Skeletal muscle satellite cell (primary cell): ENCODE measurements around the gene CRACR2A.

Experiments
- H3K27me3 ChIP-seq: 2 replicates; pipeline ENCODE4 v1.7.0; 2013; ENCODE audit warnings: low read length; ENCODE audit not compliant: control insufficient read depth, insufficient read depth
- H3K36me3 ChIP-seq: 2 replicates; pipeline ENCODE4 v1.7.0; 2013; ENCODE audit warnings: mild to moderate bottlenecking, control low read depth, low read length; ENCODE audit not compliant: insufficient read depth
- H3K4me1 ChIP-seq: 2 replicates; pipeline ENCODE4 v1.7.0; 2013; ENCODE audit warnings: low read length; ENCODE audit not compliant: control insufficient read depth, insufficient read depth
- H3K4me2 ChIP-seq: 2 replicates; pipeline ENCODE4 v1.7.0; 2013; ENCODE audit warnings: mild to moderate bottlenecking, low read length
- H3K4me3 ChIP-seq: 2 replicates; pipeline ENCODE4 v1.7.0; 2013; ENCODE audit warnings: low read length
- H3K9ac ChIP-seq: 2 replicates; pipeline ENCODE4 v1.7.0; 2013; ENCODE audit warnings: mild to moderate bottlenecking, low read depth, low read length, moderate library complexity
- H3K9me3 ChIP-seq: replicated peaks from 2 replicates; pipeline ENCODE4 v1.7.0; 2013; ENCODE audit warnings: mild to moderate bottlenecking, control low read depth, low read length

CRACR2A gene

DNA sequence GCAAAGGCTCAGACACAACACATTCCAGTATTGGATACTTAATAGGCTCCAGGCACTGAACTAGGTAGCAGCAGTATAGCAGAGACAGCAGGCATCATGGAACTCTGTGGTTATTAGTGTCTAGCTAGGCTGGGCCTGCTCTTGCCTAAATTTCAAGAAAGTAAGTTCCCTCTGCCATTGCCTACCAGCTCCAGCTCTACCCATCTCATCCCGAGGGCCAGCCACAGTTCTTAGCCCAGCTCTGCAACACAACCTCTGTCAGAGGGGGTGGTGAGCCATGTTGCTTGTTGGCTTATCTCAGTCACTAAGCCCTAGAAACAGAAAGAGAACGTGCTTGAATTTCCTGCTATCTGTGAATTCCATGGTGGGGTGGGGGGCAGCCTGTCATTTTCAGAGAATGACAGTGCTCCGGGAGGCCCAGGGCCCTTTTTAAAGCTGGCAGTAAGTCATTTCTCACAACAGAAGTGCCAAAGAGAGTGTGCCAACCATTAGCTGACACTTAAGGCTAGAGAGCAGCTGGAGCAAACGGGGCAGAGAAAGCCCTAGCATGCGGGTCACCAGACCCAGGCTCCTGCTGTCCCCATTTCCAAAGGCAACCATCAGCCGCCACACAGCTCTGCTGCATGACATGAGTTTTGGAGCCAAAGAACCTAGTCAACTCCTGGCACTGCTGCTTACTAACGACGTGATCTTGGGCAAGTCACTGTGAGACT lies 156.1 kb downstream of the CRACR2A start:
- H3K27me3 ChIP-seq = peaks cover 84% of the 10 kb centered on the region

DNA sequence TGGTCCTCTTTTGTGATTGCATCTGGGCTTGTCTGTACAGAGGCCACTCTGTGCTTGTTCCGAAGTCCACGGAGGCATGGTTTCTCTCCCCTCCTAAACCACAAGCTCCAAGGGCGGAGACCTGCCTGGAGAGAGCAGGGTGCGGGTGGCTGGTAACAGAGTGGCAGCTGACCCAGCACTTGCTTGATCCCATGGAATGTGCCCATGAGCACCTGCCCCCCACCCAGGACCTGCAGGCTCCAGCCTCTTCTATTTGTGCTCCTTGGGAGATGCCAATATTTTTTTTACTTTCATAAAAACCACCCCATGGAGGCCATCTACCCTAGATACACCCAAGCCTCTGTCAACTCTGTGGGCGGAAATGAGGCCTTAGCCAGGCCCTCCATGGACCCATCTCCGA lies 157.2 kb downstream of the CRACR2A start:
- Histone ChIP-seq H3K36me3 (no peaks in the 10 kb centered on the region), H3K4me1 (no peaks in the 10 kb centered on the region), H3K4me2 (no peak overlapping the region), H3K4me3 (no peak overlapping the region), H3K9me3 (no peaks in the 10 kb centered on the region), H3K27me3 (peaks cover 81% of the 10 kb centered on the region), H3K9ac (no peak overlapping the region)

More for the DNA sequence above, 156.1 kb downstream of the CRACR2A start:
- no peak overlapping the region for H3K9ac ChIP-seq
- H3K4me2 ChIP-seq = no peak overlapping the region
- H3K4me3 ChIP-seq = no peak overlapping the region
- no peaks in the 10 kb centered on the region for H3K36me3 ChIP-seq
- H3K4me1 ChIP-seq = no peaks in the 10 kb centered on the region
- H3K9me3 ChIP-seq = no peaks in the 10 kb centered on the region

DNA sequence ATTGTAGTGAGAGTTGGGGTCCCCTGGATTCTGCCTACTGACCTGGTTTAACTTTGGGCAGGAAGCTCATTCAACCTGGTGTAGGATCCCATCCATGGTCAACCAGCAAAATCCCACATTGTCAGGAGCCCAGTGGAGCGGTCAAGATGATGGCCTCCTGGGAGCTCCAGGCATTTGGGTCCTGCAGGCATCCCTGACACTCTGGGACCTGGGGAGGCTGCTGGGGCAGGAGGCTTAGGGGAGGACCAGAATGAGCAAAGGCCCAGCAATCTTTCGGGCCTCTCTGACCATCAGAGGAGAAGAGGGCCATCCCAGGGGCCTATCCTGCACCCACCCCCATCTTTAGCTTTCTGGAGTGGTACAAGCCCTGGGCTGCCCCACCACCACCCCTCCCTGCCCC lies 157.9 kb downstream of the CRACR2A start:
- H3K4me2 ChIP-seq = no peak overlapping the region

DNA sequence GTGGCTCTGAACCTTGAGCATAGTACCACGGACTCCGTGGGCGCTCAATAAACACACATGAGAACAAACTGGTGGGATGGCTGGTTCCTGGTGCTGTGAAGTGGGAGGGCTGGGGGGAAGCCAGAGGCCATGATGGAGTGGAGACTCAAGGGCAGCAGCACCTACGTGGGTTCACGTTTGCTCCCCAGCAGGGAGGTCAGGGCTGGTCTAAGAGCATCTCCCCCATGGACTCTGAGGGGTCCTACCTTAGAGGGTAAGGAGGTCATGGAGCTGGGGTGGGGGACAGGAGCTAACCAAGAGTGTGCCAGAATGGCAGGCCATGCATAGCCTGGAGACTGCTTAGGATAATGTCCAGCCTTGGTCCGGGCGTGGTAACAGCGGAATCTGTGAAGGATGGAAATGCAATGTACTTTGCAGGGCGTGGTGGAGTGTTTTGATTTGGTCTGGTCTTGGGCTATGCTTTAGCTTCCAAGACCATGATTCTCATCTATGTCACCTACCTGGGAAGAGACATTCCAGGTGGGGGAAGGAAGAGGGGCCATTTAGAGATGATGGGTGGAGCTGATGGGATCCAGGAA lies 158.9 kb downstream of the CRACR2A start:
- Histone ChIP-seq H3K4me3 (no peak overlapping the region), H3K9ac (no peak overlapping the region), H3K27me3 (peaks cover 74% of the 10 kb centered on the region), H3K4me2 (no peak overlapping the region), H3K4me1 (no peaks in the 10 kb centered on the region), H3K9me3 (no peaks in the 10 kb centered on the region), H3K36me3 (no peaks in the 10 kb centered on the region)

More for the DNA sequence above, 157.9 kb downstream of the CRACR2A start:
- Histone ChIP-seq H3K9ac (no peak overlapping the region), H3K36me3 (no peaks in the 10 kb centered on the region), H3K27me3 (peaks cover 79% of the 10 kb centered on the region), H3K9me3 (no peaks in the 10 kb centered on the region), H3K4me3 (no peak overlapping the region), H3K4me1 (no peaks in the 10 kb centered on the region)

DNA sequence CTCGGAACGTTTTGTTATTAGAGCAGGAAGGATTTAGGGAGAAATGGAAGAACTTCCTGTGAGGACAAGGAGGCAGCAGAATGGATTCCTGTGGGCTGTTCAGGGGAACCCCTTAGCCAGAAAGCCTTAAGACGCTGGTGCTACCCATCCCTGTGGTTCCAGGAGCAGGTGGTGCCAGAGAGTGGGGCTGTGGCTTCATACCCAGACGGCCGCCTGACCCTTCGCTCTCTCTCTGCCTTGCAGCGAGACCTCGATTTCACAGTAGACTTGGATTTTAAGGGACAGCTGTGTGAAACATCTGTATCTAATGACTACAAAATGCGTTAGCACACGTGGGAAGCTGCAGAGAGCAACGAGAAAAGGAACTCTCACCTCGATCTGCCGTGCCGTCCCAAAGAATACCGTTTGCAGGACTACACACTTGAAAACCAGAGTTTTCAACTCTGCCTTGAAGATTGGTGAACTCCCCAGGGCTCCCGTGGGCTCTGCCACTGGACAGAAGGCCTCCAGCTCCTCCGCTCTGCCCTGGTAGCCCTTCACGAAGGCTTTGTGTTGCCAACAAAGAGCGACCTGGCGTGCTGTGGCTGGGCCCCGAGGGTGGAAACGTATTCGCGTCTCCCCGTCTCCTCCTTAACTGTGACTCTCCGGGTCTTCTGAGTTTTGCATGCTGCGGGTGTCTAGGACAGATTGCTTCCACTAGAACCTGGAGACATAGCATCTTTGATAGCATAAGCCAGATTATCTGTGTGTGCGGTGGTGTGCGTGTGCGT lies 159.9 kb downstream of the CRACR2A start:
- no peaks in the 10 kb centered on the region for H3K4me1 ChIP-seq
- no peak overlapping the region for H3K4me2 ChIP-seq
- no peaks in the 10 kb centered on the region for H3K36me3 ChIP-seq
- H3K27me3 ChIP-seq = peaks cover 69% of the 10 kb centered on the region
- H3K4me3 ChIP-seq = no peak overlapping the region
- H3K9me3 ChIP-seq = no peaks in the 10 kb centered on the region
- H3K9ac ChIP-seq = no peak overlapping the region

DNA sequence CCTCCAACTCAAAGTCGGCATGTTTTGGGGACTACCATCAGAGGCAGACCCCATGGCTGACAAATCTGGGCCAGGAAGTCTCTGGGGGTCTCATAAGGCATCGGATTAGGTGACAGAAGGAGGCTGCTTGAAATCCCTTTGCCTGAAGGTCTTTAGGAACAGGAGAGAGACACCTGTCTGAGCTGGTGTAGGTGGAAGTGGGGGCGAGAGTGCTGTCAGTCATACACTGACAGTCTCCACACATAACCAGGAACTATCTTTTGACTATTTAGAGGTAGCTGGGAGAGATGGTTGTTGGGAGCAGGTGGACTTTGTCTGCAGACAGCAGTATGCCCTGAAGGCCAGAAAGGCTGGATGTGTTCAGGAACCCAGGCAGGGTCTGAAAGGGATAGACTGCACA lies 163.2 kb downstream of the CRACR2A start:
- Histone ChIP-seq H3K4me1 (no peaks in the 10 kb centered on the region), H3K27me3 (peaks cover 55% of the 10 kb centered on the region), H3K36me3 (no peaks in the 10 kb centered on the region), H3K4me2 (no peak overlapping the region), H3K9ac (no peak overlapping the region), H3K9me3 (no peaks in the 10 kb centered on the region), H3K4me3 (no peak overlapping the region)

DNA sequence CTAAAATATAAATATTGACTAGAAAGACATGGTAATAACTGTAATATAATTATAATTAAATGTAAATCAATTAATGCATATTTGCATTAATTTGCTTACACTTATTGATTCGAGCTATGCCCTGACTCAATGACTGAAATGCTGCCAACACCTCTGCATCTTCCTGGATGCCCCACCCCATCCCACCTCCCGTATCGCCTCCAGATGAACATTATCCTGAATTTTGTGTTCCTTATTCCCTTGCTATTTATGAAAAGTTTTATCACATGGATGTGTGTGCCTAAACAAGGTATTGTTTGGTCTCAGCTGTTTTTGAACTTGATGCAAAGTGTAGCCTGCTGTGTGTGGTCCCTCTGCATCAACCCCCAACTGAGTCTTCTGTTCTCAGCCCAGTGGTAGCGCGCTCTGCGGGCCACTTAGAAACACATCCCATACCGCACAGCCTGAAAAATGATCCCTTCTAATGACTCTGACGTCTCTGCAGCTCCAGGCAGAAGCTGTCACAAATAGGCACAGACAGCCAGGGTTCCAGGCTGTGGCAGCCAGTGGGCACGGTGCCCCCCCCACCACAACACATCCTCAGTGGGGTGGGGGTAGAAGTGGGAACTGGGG lies 165.4 kb downstream of the CRACR2A start:
- Histone ChIP-seq H3K4me2 (no peak overlapping the region), H3K9me3 (no peaks in the 10 kb centered on the region), H3K27me3 (peaks cover 33% of the 10 kb centered on the region), H3K36me3 (no peaks in the 10 kb centered on the region), H3K4me1 (no peaks in the 10 kb centered on the region), H3K4me3 (no peak overlapping the region), H3K9ac (no peak overlapping the region)

DNA sequence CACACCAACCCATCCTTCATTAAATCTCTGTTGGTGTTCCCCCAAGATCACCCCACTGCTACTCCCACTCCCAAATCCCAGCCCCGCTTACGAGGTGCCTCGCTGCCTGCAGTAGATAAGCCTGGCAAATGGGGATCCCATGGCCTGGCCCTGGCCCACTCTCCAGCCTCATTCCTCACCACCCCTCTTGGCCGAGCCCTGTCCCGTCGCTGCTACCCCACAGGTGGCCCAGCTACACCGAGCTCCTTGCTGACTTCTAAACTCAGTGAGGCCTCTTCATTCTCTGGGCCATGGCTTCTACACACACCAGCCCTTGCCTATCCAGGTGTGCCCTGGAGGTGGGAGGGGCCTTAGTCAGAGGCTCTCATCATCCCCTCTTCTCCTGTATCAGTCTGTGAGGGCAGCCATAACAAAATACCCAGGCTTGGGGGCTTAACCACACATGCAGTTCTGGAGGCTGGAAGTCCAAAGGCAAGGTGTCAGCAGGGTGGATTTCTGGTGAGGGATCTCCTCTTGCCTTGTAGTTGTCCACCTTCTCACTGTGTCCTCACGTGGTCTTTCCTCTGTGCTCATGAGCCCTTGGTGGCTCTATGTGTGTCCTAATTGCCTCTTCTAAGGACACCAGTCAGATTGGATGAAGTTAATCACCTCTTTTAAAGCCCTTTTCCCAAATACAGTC lies 169.1 kb downstream of the CRACR2A start:
- H3K9me3 ChIP-seq = no peaks in the 10 kb centered on the region
- no peaks in the 10 kb centered on the region for H3K36me3 ChIP-seq
- no peaks in the 10 kb centered on the region for H3K4me1 ChIP-seq
- H3K27me3 ChIP-seq = peaks cover 27% of the 10 kb centered on the region
- H3K4me2 ChIP-seq = no peak overlapping the region
- H3K4me3 ChIP-seq = no peak overlapping the region
- H3K9ac ChIP-seq = no peak overlapping the region

DNA sequence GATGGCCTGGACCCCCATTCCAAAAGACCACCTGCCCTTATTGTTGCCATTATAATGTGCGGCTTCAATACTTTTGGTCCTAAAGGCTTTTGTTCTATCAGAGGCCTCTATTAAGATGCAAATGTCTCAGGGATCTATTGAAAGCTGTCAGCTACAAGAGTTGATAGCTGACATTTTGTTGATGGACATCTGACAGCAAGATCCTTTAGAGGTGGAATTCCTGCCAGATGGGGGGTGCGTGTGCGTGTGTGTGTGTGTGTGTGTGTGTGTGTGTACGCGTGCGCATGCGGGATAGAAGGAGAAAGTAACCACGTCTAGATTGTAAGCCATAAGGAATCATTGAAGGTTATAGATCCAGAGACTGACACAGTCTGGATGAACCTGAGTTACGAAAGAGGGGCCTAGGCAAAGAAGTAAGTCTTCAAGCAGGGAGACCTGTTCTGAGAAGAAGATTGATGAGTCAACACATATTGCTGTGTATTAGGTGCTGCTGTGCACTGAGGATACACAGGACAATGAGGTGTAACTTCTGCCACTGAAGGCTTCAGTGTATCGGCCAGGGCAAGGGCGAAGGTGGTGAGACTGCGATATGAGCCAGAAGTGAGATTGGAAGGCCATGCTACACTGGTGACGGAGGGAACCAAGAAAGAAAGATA lies 172.7 kb downstream of the CRACR2A start:
- no peak overlapping the region for H3K4me2 ChIP-seq

DNA sequence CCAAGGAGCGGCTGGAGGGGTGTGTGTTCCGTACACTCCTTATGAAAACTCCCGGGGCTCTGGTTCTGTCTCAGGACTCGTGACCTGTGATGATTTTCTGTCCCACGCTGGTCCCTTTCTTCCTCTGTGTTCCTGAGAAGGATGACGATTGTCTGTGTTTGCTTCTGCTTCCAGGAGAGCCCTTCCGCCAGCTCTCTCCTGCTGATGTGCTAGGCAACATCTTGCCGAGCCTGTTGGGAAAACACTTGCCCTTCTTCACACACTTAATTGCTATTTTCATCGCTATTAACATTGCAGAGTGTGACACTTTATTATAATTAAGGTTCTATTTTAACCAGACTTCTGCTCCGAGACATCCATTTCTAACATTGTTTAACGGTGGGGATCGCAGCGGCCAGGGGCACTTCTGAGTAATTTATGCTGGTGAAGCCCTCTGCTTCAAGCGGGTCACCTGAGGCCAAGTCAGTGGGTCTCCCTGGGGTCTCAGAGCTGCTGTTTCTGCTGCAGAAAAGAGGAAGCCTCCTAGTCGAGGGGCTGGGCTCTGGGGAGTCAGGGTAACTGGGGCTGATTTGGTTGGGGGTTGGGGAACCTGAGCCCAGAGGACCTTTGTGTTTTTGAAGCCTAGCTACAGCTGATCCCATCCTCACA lies 173.3 kb downstream of the CRACR2A start:
- Histone ChIP-seq H3K9ac (no peak overlapping the region), H3K4me1 (no peaks in the 10 kb centered on the region), H3K4me2 (no peak overlapping the region), H3K27me3 (peaks cover 29% of the 10 kb centered on the region), H3K4me3 (no peak overlapping the region), H3K36me3 (no peaks in the 10 kb centered on the region), H3K9me3 (no peaks in the 10 kb centered on the region)

More for the DNA sequence above, 172.7 kb downstream of the CRACR2A start:
- Histone ChIP-seq H3K27me3 (peaks cover 22% of the 10 kb centered on the region), H3K9ac (no peak overlapping the region), H3K4me3 (no peak overlapping the region), H3K36me3 (no peaks in the 10 kb centered on the region), H3K9me3 (no peaks in the 10 kb centered on the region), H3K4me1 (no peaks in the 10 kb centered on the region)
